WTC11 (cell line): ENCODE data around the gene COL2A1. TPM values are rescaled to one million over a fixed set of nuclear protein-coding genes. Genes with fewer than 3 reads are reported as not detected.
A peak's percentile ranks its signal among the peaks of the same experiment; 100 is the strongest.

ENCODE experiments used
- ATAC-seq: fragments of 200-7000 bp; cut with Tn5 transposase; 2 replicates; pipeline ENCODE4 v1.10.0; 2021; ENCODE audit warnings: mild to moderate bottlenecking, moderate library complexity
- CTCF ChIA-PET: fragments of 300-600 bp; sonication (Branson Sonifier 250); formaldehyde crosslinking; loops from one replicate; lab custom pipeline; 2021; ENCODE audit warnings: antibody characterized with exemption; lab: Charles Lee
- POLR2A ChIA-PET: fragments of 350-600 bp; sonication (Branson Sonifier 250); formaldehyde crosslinking; loops from one replicate; lab custom pipeline; 2021; ENCODE audit warnings: antibody characterized with exemption; lab: Charles Lee
- DNase-seq: peaks from one replicate; pipeline ENCODE4 v3.0.0; 2021; ENCODE audit warnings: low spot score
- H3K27ac Mint-ChIP-seq: 2 replicates; pipeline ENCODE4 v1.8.0; 2021; ENCODE audit warnings: mixed read lengths
- H3K27me3 Mint-ChIP-seq: 2 replicates; pipeline ENCODE4 v1.8.0; 2021; ENCODE audit warnings: low read depth, mild to moderate bottlenecking, moderate library complexity, mixed read lengths
- H3K36me3 Mint-ChIP-seq: 2 replicates; pipeline ENCODE4 v1.8.0; 2021; ENCODE audit warnings: mixed read lengths
- H3K4me1 Mint-ChIP-seq: 2 replicates; pipeline ENCODE4 v1.8.0; 2022; ENCODE audit warnings: mixed read lengths
- H3K4me3 Mint-ChIP-seq: 2 replicates; pipeline ENCODE4 v1.8.0; 2021; ENCODE audit warnings: mild to moderate bottlenecking, moderate library complexity, mixed read lengths
- H3K9me3 Mint-ChIP-seq: 2 replicates; pipeline ENCODE4 v1.8.0; 2021; ENCODE audit warnings: mixed read lengths
- CREB1 ChIP-seq: sonication (generic); formaldehyde crosslinking; IDR thresholded peaks from 2 replicates; pipeline ENCODE4 v1.8.0; 2023; ENCODE audit warnings: mild to moderate bottlenecking, missing genetic modification reagents
- E2F1 ChIP-seq: sonication (generic); formaldehyde crosslinking; IDR thresholded peaks from 2 replicates; pipeline ENCODE4 v1.8.0; 2022; ENCODE audit warnings: mild to moderate bottlenecking, missing genetic modification reagents
- FOXP1 ChIP-seq: sonication (generic); formaldehyde crosslinking; IDR thresholded peaks from 2 replicates; pipeline ENCODE4 v1.8.0; 2022; ENCODE audit warnings: missing genetic modification reagents, mild to moderate bottlenecking, moderate library complexity, borderline replicate concordance
- GABPB1 ChIP-seq: sonication (generic); formaldehyde crosslinking; IDR thresholded peaks from 2 replicates; pipeline ENCODE4 v1.8.1; 2023; ENCODE audit warnings: mild to moderate bottlenecking, missing genetic modification reagents
- MYBL2 ChIP-seq: sonication (generic); formaldehyde crosslinking; IDR thresholded peaks from 2 replicates; pipeline ENCODE4 v1.8.1; 2023; ENCODE audit warnings: mild to moderate bottlenecking, moderate library complexity, missing genetic modification reagents
- NR1H2 ChIP-seq: sonication (generic); formaldehyde crosslinking; IDR thresholded peaks from 2 replicates; pipeline ENCODE4 v1.9.0; 2021; ENCODE audit warnings: mild to moderate bottlenecking, moderate library complexity, missing genetic modification reagents
- NR3C1 ChIP-seq: sonication (generic); formaldehyde crosslinking; conservative IDR thresholded peaks from 2 replicates; pipeline ENCODE4 v1.8.1; 2023; ENCODE audit warnings: low read depth, mild to moderate bottlenecking, missing genetic modification reagents
- RORB ChIP-seq: fragments of 250-450 bp; sonication (Bioruptor Pico); IDR thresholded peaks from 2 replicates; pipeline ENCODE4 v1.9.0; 2021; ENCODE audit warnings: mild to moderate bottlenecking
- SOX15 ChIP-seq: fragments of 250-450 bp; sonication (Bioruptor Pico); IDR thresholded peaks from 2 replicates; pipeline ENCODE4 v1.9.0; 2021; ENCODE audit warnings: mild to moderate bottlenecking
- TP53 ChIP-seq: sonication (generic); formaldehyde crosslinking; IDR thresholded peaks from 2 replicates; pipeline ENCODE4 v1.8.1; 2023; ENCODE audit warnings: mild to moderate bottlenecking, missing genetic modification reagents
- ZNF423 ChIP-seq: fragments of 250-450 bp; sonication (Bioruptor Pico); IDR thresholded peaks from 2 replicates; pipeline ENCODE4 v2.1.2; 2022; ENCODE audit warnings: mild to moderate bottlenecking, moderate library complexity
- ZNF532 ChIP-seq: fragments of 250-450 bp; sonication (Bioruptor Pico); IDR thresholded peaks from 2 replicates; pipeline ENCODE4 v1.9.0; 2021; ENCODE audit warnings: mild to moderate bottlenecking, borderline replicate concordance
- total RNA-seq: library from RNA; stranded (reverse); gene quantifications from 3 replicates; pipeline ENCODE4 v1.2.3, GENCODE V29; 2021
- TF ChIP-seq, protein P1 (sequence below): sonication (generic); formaldehyde crosslinking; IDR thresholded peaks from 2 replicates; pipeline ENCODE4 v1.8.0; 2022; ENCODE audit warnings: mild to moderate bottlenecking, missing genetic modification reagents
- TF ChIP-seq, protein P2 (sequence below): sonication (generic); formaldehyde crosslinking; IDR thresholded peaks from 2 replicates; pipeline ENCODE4 v1.8.0; 2022; ENCODE audit warnings: mild to moderate bottlenecking, missing genetic modification reagents
- TF ChIP-seq, protein P3 (sequence below): sonication (generic); formaldehyde crosslinking; IDR thresholded peaks from 2 replicates; pipeline ENCODE4 v1.8.1; 2022; ENCODE audit warnings: mild to moderate bottlenecking, moderate library complexity, missing genetic modification reagents
- TF ChIP-seq, protein P4 (sequence below): sonication (generic); formaldehyde crosslinking; IDR thresholded peaks from 2 replicates; pipeline ENCODE4 v1.8.1; 2022; ENCODE audit warnings: mild to moderate bottlenecking, missing genetic modification reagents, moderate library complexity, borderline replicate concordance
- TF ChIP-seq, protein P5 (sequence below): sonication (generic); formaldehyde crosslinking; IDR thresholded peaks from 2 replicates; pipeline ENCODE4 v1.8.0; 2022; ENCODE audit warnings: mild to moderate bottlenecking, missing genetic modification reagents
- TF ChIP-seq, protein P6 (sequence below): fragments of 250-450 bp; sonication (Bioruptor Pico); IDR thresholded peaks from 2 replicates; pipeline ENCODE4 v1.9.0; 2021; ENCODE audit warnings: mild to moderate bottlenecking

The COL2A1 gene
- total RNA-seq, 1 experiment from 2014 or later = 20.9 TPM

- TF ChIP-seq, protein P1, sequence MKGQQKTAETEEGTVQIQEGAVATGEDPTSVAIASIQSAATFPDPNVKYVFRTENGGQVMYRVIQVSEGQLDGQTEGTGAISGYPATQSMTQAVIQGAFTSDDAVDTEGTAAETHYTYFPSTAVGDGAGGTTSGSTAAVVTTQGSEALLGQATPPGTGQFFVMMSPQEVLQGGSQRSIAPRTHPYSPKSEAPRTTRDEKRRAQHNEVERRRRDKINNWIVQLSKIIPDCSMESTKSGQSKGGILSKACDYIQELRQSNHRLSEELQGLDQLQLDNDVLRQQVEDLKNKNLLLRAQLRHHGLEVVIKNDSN (CRISPR knock-in tag) = 0 out of 2 replicates have a peak, but pooled peaks have one; percentile 13
- TF ChIP-seq ZNF532 (CRISPR knock-in tag) (no peak), RORB (CRISPR knock-in tag) (no peak), FOXP1 (CRISPR knock-in tag) (peak; percentile 24; the same call in 1 of the 2 replicates), SOX15 (CRISPR knock-in tag) (no peak), CREB1 (CRISPR knock-in tag) (0 out of 2 replicates have a peak, but pooled peaks have one; percentile 57), E2F1 (no peak)
- TF ChIP-seq, protein P2, sequence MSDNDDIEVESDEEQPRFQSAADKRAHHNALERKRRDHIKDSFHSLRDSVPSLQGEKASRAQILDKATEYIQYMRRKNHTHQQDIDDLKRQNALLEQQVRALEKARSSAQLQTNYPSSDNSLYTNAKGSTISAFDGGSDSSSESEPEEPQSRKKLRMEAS (CRISPR knock-in tag) = peak; percentile 33
- TF ChIP-seq, protein P3, sequence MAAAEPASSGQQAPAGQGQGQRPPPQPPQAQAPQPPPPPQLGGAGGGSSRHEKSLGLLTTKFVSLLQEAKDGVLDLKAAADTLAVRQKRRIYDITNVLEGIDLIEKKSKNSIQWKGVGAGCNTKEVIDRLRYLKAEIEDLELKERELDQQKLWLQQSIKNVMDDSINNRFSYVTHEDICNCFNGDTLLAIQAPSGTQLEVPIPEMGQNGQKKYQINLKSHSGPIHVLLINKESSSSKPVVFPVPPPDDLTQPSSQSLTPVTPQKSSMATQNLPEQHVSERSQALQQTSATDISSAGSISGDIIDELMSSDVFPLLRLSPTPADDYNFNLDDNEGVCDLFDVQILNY (CRISPR knock-in tag) = peak; percentile 65; the same call in 1 of the 2 replicates
- TF ChIP-seq, all 79 proteins: peak for 10
Measured at GRCh38 chr12:48004053-48004941, at the start of gene COL2A1 (continued).

DNA sequence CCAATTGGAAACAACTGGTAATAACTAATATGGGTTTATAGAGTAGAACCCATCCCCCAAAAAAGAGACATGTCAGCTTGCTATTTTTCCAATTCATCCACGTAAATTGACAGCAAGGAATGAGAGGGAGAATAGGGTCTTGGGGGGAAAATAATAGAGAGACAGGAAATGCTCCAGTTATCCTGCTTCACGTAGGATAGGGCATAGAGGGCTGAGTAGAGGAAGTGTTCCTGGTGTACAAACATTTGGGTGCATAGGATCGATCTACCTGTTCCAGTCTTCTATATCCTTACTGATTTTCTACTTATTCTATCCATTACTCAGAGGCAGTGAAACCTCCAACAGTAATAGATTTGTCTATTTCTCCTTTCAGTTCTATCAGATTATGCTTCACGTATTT, 49.6 kb upstream of the COL2A1 start:
- no peaks in the 10 kb centered on the region for H3K9me3 Mint-ChIP-seq
- TF ChIP-seq, protein P2 (CRISPR knock-in tag) = no peak
- TF ChIP-seq, protein P4, sequence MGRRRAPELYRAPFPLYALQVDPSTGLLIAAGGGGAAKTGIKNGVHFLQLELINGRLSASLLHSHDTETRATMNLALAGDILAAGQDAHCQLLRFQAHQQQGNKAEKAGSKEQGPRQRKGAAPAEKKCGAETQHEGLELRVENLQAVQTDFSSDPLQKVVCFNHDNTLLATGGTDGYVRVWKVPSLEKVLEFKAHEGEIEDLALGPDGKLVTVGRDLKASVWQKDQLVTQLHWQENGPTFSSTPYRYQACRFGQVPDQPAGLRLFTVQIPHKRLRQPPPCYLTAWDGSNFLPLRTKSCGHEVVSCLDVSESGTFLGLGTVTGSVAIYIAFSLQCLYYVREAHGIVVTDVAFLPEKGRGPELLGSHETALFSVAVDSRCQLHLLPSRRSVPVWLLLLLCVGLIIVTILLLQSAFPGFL (CRISPR knock-in tag) = no peak
- TF ChIP-seq, protein P5, sequence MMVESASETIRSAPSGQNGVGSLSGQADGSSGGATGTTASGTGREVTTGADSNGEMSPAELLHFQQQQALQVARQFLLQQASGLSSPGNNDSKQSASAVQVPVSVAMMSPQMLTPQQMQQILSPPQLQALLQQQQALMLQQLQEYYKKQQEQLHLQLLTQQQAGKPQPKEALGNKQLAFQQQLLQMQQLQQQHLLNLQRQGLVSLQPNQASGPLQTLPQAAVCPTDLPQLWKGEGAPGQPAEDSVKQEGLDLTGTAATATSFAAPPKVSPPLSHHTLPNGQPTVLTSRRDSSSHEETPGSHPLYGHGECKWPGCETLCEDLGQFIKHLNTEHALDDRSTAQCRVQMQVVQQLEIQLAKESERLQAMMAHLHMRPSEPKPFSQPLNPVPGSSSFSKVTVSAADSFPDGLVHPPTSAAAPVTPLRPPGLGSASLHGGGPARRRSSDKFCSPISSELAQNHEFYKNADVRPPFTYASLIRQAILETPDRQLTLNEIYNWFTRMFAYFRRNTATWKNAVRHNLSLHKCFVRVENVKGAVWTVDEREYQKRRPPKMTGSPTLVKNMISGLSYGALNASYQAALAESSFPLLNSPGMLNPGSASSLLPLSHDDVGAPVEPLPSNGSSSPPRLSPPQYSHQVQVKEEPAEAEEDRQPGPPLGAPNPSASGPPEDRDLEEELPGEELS (CRISPR knock-in tag) = no peak
- TF ChIP-seq GABPB1 (CRISPR knock-in tag) (no peak), TP53 (no peak), NR1H2 (CRISPR knock-in tag) (no peak), ZNF423 (CRISPR knock-in tag) (no peak), NR3C1 (no peak), MYBL2 (CRISPR knock-in tag) (no peak)
- TF ChIP-seq, protein P6, sequence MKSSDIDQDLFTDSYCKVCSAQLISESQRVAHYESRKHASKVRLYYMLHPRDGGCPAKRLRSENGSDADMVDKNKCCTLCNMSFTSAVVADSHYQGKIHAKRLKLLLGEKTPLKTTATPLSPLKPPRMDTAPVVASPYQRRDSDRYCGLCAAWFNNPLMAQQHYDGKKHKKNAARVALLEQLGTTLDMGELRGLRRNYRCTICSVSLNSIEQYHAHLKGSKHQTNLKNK (CRISPR knock-in tag) = no peak
- TF ChIP-seq, all 79 proteins: peak for 0

More for the DNA sequence above, 49.6 kb upstream of the COL2A1 start:
- Mint-ChIP-seq H3K4me1 (no peaks in the 10 kb centered on the region), H3K27me3 (no peaks in the 10 kb centered on the region), H3K36me3 (peaks cover 9% of the 10 kb centered on the region), H3K4me3 (no peak overlapping the region), H3K27ac (no peak overlapping the region)
- DNase-seq = no peak
- ChIA-PET CTCF (interaction anchor here (0.7 to 0.8 kb wide), 3 partner anchors 29 to 183 kb away, joined by 3 to 5 read pairs (median 3); no protein-coding TSS in a partner anchor), POLR2A (no interaction called here)
- no peak for ATAC-seq
